ENCODE data around the gene CSPG4.

- TF ChIP-seq CTCF (IDR thresholded peaks at IDR 0.05) (no peak), EZH2 (IDR thresholded peaks at IDR 0.05) (no peak), EZH2phosphoT487 (IDR thresholded peaks at IDR 0.05) (no peak)
Measured at GRCh38 chr15:75712668-75713337, at the start of gene CSPG4.
